Activated CD4-positive, alpha-beta T cell treated with anti-CD3 and anti-CD28 coated beads, Interleukin-2, Interleukin-4, amounts not matched to agents 100 ng/mL and 50 ng/mL, durations not matched to agents 16 hours and 8 hours (primary cell): ENCODE measurements around the gene ZNF200.
"Not testable (repeated sequence)": the region's sequence is repeated elsewhere in the genome, so short reads cannot be mapped to it uniquely, and the experiment has no call there.

Experiments used
- DNase-seq: peaks from one replicate; pipeline ENCODE4 v3.0.0-alpha.2; 2020; ENCODE audit warnings: low spot score

Gene ZNF200

DNA sequence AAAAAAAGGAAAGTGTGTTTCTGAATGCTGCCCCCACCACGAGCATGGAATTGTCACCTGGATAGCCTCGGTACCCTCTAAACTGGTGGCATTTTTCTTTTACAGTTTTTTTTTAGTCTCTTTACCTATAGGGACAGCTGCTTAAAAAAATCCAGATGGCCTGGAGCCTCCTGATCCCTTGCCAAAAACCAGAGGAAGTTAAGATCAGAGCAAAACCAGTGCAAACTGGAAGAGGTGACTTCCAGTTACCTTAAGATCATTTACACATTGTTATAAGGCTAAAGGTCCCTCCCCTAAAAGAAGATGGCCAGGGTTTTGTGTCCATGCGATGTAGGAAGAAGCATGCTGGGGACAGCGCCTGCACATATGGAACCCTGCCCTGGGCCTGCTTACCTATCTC, 18.0 kb upstream of the ZNF200 start:
- DNase-seq = no peak

DNA sequence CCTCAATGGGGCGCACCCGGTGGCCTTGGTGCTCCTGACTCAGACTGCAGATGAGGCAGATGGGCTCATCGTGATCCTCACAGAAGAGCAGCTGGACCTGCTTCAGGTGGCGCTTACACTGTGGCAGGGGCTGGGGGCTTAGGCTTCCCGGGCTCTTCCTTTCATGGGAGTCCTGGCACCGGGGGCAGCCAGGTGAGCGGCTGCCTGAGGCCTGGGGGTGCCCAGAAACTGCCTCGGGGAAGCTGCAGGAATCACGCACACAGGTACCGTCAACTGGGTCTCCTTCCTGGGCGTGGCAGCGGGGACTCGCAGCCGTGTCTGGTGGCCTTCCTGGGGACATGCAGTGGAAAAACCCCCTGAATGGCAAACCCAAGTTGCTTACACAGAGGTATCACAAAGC, 14.5 kb upstream of the ZNF200 start:
- no peak for DNase-seq

DNA sequence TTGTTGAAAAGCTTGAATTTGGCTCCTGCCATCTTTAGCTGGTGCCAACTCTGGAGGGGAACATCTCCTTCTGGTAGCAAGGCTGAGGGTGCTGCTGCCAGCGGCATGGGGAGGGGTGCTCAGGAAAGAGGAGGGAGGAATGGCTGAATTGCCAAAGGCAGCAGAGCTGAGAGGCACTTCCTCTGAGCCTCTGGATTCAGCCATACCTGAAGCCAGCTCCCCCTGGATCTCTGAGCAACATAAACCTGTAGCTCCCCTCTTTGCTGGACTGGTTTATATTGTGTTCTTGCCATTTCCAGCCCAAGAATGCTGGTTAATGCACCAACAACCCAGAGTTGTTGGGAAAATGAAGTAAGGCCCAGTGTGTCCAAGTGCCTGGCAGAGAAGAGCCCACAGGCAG, 14.1 kb upstream of the ZNF200 start:
- no peak for DNase-seq

DNA sequence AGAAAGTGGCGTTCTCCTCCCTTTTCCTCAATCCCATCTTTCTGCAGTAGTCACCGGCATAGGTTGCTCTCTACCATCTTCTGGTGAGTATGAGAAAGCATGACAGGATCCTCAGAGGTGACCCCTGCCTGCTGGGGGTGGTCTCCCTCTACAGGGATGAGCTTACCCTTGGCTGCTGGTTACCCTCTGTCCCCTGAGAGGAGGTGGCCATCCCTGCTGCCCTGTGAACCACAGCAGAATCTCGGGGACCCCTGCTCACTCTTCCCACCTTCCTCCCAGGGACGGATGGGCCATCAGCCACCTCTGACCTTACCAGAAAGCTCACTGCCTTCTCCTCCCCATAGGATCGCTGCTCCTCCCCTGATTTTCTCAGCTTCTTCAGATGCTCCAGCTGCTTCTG, 13.6 kb upstream of the ZNF200 start:
- no peak for DNase-seq

DNA sequence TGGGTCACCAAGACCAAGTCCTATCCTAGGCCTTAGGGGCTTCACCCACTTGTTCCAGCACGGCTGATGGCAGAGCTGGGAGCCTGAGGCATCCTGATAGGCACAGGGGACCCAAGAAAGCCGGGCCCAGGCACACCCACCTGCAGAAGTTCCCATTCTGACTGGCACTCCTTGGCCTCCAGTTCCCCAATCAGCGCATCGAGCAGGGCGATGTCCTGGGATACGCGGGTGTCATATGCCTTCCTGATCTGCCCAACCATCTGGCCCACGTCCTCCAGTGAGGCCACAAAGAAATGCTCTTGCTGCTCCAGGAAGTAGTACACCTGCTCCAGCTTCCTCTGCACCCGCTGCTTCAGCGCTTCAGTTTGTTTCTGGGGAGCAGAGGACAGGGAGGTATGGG, 11.9 kb upstream of the ZNF200 start:
- no peak for DNase-seq

DNA sequence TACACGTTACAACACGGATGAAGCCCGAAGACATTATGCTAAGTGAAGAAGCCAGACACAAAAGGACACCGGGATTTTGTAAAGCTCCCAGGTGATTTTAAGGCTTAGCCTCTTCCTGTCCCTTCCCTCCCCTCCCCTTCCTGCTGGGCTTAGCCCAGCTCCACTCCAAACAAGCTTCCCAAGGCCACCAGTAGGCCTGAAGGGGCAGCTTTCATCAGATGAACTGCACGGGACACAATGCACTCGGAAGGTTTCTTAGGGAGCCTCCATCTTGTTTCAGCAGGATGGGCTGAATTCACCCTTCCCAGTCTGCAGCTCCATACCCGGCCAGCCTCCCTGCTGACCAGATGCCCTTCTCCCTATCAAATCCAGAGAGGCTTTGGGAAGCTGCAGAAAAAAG, 11.0 kb upstream of the ZNF200 start:
- no peak for DNase-seq

DNA sequence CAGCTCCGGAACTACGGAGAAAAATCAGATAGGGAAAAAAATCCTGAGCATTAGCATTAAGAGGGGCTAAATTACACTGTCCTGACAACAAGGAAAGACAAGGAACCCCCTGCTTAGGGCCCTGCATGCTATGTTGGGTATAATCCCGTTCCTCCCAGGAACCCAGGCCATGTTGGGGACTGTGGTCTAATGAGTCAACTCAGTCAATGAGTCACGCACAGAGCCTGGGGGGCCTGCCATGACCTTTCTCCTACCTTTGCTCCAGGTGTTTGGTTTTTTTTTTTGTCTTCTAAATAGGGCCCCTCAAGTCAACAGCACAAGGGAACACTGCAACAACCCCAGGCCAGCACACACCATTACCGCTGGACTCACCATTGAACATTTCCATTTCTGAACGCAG, 8.9 kb upstream of the ZNF200 start:
- DNase-seq = no peak

DNA sequence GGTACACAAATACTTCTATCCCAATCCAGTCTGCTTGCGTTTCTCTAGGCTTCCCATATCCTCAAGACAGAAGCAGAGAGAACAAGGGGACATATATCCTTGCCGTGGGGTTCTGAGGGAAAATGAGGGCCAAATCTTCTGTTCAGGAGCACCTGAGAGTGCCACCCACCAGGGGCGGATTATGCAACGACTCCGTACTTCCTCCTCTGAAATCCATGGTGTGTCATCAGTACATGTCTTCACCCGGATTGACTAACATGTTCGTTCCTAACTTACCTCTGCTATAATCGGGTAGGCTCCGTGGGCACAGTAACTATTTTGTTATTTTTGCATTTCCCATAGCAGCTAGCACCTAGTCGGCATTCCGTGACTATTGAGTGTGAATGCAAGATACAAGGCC, 7.8 kb upstream of the ZNF200 start:
- no peak for DNase-seq

DNA sequence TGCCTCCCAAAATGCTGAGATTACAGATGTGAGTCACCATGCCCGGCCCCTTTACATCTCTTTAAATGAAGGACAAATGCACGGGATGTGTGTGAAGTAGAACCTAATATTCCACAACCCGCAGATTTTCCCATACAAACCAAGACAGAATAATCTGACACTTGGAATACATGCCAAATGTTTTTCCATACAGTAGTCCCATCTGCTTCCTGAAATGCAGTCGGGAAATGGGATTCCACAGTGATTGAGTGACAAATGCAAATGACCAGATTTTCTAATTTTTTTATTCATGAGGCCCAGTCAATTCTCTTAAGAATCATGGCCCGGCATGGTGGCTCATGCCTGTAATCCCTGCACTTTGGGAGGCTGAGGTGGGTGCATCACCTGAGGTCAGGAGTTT, 6.8 kb upstream of the ZNF200 start:
- no peak for DNase-seq

DNA sequence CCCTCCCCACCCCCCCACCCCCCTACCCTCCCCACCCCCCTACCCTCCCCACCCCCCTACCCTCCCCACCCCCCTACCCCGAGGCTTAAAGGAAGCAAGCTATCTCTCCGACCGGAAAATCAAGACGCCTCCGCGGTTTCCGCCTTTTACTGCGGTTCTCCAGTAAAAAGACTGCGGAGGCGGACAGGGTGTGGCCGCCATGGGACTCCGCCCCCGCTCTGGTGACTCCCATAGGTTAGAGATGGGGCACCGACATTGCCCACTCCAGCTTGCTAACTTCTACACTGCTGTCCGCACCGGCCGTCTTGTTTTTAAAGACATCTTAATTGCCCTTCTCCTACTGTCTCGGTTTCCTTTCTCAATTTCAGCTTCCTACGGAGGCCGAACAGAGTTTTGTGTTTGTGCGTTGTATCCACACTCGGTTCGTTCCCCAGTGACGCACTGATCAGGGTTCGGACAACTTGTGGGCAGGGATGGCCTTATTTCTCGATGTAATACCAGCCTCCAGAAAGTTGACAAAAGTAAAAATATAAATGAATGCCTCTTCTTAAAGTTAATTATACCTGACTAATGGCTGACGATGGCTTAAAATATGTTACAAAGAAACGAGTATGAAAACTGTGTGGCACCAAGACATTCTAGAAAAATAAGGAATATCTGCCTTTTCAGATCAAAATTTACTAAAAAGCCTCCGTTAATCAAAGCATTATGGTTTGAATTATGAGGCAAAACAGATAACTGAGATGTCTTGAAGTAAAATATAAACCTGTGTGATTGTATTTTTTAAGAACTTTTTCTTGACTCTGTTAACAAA, 1.1 kb upstream of the ZNF200 start:
- DNase-seq = no peak

DNA sequence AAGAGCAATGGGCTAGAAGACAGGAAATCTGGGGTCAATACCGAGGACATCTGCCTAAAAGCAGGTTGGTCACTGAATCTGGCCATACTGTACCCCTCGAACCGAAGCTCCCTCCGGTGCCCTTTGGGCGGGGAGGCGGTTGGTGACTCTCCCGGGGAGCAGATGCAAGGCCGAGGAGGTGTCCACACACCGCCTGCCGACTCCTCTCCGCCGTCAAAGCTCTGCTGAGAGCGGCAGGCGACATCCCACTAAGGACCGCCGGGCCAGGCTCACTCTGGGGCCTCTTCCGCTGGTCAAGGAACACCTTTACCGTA, 458 bp downstream of the ZNF200 start:
- peak; percentile 15 for DNase-seq

DNA sequence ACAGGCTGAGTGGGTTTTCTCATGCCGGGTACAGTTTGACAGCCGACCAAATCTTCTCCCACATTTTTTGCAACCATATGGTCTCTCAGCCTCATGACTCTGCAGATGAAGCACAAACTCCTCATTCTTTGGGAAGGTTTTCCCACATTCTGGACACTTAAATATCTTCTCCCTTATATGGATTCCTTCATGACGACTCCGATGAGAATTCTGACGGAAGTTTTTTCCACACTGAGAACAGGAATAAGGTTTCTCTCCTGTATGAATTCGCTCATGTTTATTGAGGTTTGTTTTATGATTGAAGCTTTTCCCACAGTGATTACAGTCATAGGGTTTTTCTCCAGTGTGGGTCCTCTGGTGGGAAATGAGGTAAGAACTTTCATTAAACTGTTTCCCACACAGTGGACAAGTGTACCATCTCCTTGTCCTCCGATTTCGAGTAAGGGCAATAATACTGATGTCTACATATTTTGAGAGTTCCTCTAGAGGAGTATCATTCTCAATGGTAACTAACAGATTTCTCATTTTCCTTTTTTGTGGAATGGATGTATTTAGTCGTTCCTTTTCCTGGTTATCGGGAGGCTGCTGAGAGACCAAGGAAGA, 10.9 kb downstream of the ZNF200 start:
- DNase-seq = no peak

DNA sequence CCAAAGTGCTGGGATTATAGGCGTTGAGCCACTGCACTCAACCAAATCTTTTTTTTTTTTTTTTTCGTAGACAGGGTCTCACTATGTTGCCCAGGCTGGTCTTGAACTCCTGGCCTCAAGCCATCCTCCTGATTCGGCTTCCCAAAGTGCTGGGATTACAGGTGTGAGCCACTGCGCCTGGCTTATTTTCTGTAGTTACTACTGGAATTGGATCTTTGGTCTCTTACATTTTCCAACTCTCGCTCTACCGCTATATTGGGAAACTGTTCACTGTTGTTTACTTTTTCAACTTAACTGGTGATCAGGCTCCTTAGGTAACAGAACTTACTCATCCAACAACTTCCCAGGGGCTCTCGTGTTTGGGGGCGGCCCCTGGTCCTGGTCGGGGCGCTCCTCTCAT, 14.1 kb downstream of the ZNF200 start:
- DNase-seq = no peak

DNA sequence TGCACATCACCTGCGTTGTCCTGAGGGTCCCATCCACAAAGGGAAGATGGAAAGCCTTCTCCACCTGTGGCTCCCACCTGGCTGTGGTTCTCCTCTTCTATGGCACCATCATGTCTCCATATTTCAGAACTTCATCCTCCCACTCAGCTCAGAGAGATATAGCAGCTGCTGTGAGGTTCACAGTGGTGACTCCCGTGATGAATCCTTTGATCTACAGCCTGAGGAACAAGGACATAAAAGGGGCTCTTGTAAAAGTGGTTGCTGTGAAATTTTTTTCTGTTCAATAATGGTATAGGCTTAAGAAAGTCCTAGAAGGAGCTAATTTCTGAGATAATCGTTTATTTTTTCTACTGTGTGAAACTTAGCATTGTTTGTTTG, 18.7 kb downstream of the ZNF200 start:
- no peak for DNase-seq

DNA sequence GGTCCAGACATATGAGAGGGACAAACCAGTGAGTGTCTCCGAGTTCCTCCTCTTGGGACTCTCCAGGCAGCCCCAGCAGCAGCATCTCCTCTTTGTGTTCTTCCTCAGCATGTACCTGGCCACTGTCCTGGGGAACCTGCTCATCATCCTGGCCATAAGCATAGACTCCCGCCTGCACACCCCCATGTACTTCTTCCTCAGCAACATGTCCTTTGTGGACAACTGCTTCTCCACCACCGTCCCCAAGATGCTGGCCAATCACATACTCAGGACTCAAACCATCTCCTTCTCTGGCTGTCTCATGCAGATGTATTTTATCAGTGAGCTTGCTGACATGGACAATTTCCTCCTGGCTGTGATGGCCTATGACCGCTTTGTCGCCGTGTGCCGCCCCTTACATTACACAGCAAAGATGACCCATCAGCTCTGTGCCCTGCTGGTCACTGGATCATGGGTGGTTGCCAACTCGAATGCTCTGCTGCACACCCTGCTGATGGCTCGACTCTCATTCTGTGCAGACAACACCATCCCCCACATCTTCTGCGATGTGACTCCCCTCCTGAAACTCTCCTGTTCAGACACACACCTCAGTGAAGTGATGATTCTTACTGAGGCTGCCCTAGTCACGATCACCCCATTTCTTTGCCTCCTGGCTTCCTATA, 19.2 kb downstream of the ZNF200 start:
- DNase-seq = no peak

DNA sequence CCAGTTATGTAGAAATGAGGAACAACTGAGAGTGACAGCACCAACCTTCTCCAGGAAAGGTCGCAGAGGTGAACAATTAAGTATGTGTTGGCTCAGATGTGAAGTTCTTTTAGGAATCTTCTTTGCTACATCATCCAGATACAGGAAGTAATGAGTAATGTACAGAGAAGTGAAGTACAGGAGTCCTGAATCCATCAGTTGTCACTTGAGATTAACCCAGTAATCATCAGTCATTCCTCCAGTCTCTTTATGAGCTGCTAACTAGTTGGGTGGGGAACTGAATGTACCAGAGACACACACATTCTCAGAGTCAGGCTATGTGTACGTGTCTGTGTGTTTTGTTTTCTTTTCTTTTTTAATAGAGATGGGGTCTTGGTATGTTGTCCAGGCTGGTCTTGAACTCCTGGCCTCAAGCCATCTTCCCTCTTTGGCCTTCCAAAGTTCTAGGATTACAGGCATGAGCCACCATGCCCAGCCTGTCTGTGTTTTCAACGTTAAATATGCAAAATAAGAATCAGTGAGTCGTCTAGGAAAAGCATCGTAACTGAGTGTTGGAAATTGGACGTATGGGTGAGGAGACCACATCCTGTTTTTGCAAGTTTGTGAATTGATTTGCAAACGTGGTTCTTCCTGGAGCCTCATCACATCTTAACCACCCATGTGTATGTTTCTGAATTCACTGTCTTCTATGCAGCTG, 19.9 kb downstream of the ZNF200 start:
- DNase-seq = peak; percentile 49

DNA sequence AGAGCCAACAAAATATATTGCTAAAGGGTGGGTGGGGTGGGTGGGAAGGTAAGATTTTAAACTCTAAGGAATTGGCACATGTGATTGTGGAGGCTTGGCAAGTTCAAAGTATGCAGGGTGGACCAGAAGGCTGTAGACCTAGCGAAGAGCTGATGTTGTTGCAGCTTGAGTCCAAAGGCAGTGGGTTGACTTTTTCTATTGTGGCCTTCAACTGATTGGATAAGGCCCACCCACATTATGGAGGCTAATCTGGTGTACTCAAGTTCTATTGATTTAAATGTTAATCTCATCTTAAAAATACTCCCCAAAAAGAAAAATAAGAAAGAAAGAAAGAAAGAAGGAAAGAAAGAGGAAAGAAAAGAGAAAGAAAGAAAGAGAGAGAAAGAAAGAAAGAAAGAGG, 22.4 kb downstream of the ZNF200 start:
- no peak for DNase-seq

DNA sequence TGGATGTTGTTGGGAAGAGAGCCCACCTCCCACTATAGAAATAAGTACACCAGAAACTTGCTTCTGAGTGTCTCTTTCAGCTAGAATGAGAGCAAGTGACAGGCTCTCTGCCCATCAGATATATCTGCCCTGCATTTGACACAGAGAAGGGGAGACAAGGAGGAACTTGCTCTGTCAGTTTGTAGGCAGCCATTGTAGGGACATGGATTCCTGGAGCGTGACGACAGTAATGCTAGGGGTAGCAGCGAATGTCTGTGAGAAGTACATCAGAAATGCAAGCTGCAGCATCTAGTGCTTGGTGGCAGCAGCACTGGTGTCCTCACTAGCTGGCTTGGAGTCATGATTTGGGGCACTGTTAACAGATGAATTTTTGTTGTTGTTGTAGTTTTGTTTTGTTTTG, 23.0 kb downstream of the ZNF200 start:
- DNase-seq = no peak

DNA sequence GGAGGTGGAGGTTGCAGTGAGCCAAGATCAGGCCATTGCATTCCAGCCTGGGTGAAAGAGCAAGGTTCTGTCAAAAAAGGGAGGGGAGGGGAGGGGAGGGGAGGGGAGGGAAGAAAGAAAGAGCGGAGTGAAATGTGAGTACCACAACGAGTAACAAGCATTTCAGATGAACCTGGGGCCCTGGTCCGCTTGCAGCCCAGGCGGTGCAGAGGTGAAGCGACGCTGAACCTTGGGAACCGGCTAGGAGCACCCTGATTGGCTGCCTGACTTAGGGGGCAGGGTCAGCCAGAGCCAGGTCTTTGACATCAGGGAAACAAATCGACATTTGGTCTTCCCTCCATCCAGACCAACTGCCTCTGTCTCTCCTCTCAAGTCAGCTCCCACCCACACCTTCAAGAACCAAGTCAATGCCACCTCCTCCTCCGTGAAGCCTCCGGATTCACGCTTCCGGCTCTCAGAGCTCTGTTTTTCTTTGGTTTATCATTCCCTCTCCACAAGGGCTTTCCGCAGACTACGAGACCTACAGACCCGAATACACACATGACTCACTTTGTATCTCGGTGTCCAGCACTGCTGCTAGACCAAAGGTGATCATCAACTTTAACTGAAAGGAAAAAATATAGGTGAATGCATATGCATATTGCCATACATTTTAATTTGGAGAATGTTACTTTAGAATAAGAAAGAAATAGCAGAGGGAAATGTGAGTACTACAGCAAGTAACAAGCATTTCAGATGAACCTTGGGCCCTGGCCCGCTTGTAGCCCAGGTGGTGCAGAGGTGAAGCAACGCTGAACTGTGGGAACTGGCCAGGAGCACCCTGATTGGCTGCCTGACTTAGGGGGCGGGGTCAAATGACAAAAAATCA, 27.6 kb downstream of the ZNF200 start:
- DNase-seq = no peak

DNA sequence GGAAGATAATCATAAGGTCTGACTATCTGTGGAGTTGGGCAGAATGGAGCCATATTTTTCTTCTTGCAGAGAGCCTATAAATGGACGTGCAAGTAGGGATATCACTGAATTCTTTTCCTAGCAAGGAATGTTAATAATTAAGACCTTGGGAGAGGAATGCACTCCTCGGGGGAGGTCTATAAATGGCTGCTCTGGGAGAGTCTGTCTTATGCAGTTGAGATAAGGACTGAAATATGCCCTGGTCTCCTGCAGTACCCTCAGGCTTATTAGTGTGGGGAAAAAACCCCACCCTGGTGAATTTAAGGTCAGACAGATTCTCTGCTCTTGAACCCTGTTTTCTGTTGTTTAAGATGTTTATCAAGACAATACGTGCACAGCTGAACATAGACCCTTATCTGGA, 29.0 kb downstream of the ZNF200 start:
- DNase-seq = not testable (repeated sequence)

DNA sequence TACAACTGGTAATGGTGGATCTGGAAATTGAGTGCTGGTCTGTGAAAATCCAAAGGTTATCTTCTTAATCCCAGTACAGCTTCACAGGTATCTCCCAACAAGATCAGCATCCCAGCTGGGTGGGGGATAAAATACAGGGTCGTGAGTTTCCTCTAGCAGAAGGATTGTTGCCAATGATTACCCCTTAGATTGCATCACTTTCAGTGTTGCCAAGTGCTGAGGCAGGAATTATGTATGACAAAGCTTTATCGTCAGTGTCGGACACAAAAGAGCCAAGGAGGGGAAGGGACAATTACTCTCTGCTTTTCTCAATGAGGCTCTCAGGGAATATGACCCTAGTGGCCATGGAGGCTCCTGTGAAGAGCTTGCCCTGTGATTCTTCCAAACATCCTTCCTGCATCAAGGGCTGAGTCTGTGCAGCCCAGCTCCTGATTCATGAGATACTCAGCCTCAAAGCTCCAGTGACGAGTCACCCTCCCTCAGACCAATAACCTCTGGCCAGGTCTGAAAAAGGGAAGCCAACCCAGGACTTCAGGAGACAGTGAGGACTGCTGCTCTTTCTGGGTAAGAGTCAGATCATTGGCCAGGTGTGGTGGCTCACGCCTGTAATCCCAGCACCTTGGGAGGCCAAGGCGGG, 31.9 kb downstream of the ZNF200 start:
- DNase-seq = no peak
